Upper lobe of left lung (tissue), 6 donors: Measurements from ENCODE around the gene CRLF3. TPM values are rescaled to one million over a fixed set of nuclear protein-coding genes. Genes with fewer than 3 reads are reported as not detected.

Experiments used
- ATAC-seq, 2 donors: fragments of 200-7000 bp; cut with Tn5 transposase; one replicate each; pipeline ENCODE4 v1.9.1; 2022; ENCODE audit warnings: mild to moderate bottlenecking in 2 of 2, moderate library complexity in 2 of 2; ENCODE audit not compliant: low FRiP score in 2 of 2
- DNase-seq, 2 donors: peaks; one replicate each; pipeline ENCODE4 v3.0.0-alpha.2; 2019 to 2020
- H3K27ac ChIP-seq, 4 donors: fragments of 200-600 bp; sonication (generic); one replicate each; pipeline ENCODE4 v1.5.1; 2016 to 2019
- H3K27me3 ChIP-seq, 4 donors: fragments of 200-600 bp; sonication (generic); one replicate each; pipeline ENCODE4 v1.5.1; 2017 to 2019
- H3K36me3 ChIP-seq, 4 donors: fragments of 200-600 bp; sonication (generic); one replicate each; pipeline ENCODE4 v1.5.1; 2016 to 2019
- H3K4me1 ChIP-seq, 4 donors: fragments of 200-600 bp; sonication (generic); one replicate each; pipeline ENCODE4 v1.5.1; 2018 to 2019
- H3K4me3 ChIP-seq, 4 donors: fragments of 200-600 bp; sonication (generic); one replicate each; pipeline ENCODE4 v1.5.1; 2017 to 2019; ENCODE audit warnings: mild to moderate bottlenecking in 2 of 4, moderate library complexity in 1 of 4
- H3K9me3 ChIP-seq, 4 donors: fragments of 200-600 bp; sonication (generic); one replicate each; pipeline ENCODE4 v1.5.1; 2018 to 2019
- CTCF ChIP-seq, 6 experiments: fragments of 450-650 bp in 4 of 6; fragments of 200-600 bp in 2 of 6; sonication (generic) in 2 of 6; IDR thresholded peaks; one replicate each; pipeline ENCODE4 v1.5.1; 2016 to 2019; ENCODE audit warnings: antibody characterized with exemption in 6 of 6
- EP300 ChIP-seq, 4 donors: sonication (generic); formaldehyde crosslinking; IDR thresholded peaks; one replicate each; pipeline ENCODE4 v1.5.1; 2017; ENCODE audit warnings: antibody characterized with exemption in 4 of 4, control low read depth in 2 of 4
- POLR2A ChIP-seq, 4 donors: fragments of 450-650 bp; IDR thresholded peaks; one replicate each; pipeline ENCODE4 v1.5.1; 2016 to 2017; ENCODE audit warnings: antibody characterized with exemption in 4 of 4, mild to moderate bottlenecking in 2 of 4
- POLR2AphosphoS5 ChIP-seq, 2 donors: sonication (generic); formaldehyde crosslinking; IDR thresholded peaks; one replicate each; pipeline ENCODE4 v1.5.1; 2017; ENCODE audit warnings: antibody characterized with exemption in 2 of 2
- WGBS, 2 donors: methylation state at CpG; one replicate each; pipeline ENCODE4 v1.1.5; 2017 to 2018; 5-methylcytosine and 5-hydroxymethylcytosine counted together
- total RNA-seq, 6 donors: library from RNA; depleted of rRNA in 4 of 6; stranded (reverse); fragments of >200 nt in 4 of 6; gene quantifications; one replicate each; pipeline versions ENCODE4 v1.1.0 to v1.2.1, GENCODE V29; 2016 to 2021
- donor health status: DM: no; HTN: no; CAD: no; lungs with moderate emphysema.
- donor health status: DM: no; HTN: yes; CAD: no; lungs with severe emphysema.

The CRLF3 gene
- total RNA-seq, 6 donors from 2014 or later = 8.1 to 26.4 (median 17.8) TPM

GRCh38 chr17:30809867-30810266 is 14.6 kb downstream of the CRLF3 start:
- 91 to 92% methylated on average over 6 of the region's 6 CpGs for WGBS, 2 donors

GRCh38 chr17:30808785-30809286 is 15.7 kb downstream of the CRLF3 start:
- Histone ChIP-seq H3K9me3 (no peaks in the 10 kb centered on the region), H3K4me3 (peak overlapping the region in 1 of 4 donors; percentile 15), H3K36me3 (peaks cover 0 to 8% (median under 1%) of the 10 kb centered on the region in 4 donors), H3K27ac (peak overlapping the region; percentile 61 to 82 (median 76)), H3K4me1 (peaks cover 16 to 41% (median 22%) of the 10 kb centered on the region in 4 donors), H3K27me3 (no peaks in the 10 kb centered on the region)
- peak in 1 of 2 donors; percentile 20 for TF ChIP-seq POLR2AphosphoS5 (IDR thresholded peaks at IDR 0.05)
- no peak for TF ChIP-seq EP300 (IDR thresholded peaks at IDR 0.05)
- no peak for DNase-seq
- 53 to 58% methylated on average over 9 of the region's 9 CpGs for WGBS, 2 donors
- peak; percentile 72 to 78 for ATAC-seq

More at GRCh38 chr17:30809867-30810266, 14.6 kb downstream of the CRLF3 start:
- Histone ChIP-seq H3K27ac (peak overlapping the region; percentile 61 to 82 (median 76)), H3K4me1 (peaks cover 16 to 50% (median 29%) of the 10 kb centered on the region in 4 donors), H3K4me3 (no peak overlapping the region), H3K27me3 (no peaks in the 10 kb centered on the region), H3K36me3 (no peaks in the 10 kb centered on the region), H3K9me3 (no peaks in the 10 kb centered on the region)
- DNase-seq (no peak), ATAC-seq (no peak)
- TF ChIP-seq POLR2AphosphoS5 (IDR thresholded peaks at IDR 0.05) = no peak
- TF ChIP-seq EP300 (IDR thresholded peaks at IDR 0.05) = no peak
- no peak for TF ChIP-seq POLR2A (IDR thresholded peaks at IDR 0.05)
- TF ChIP-seq CTCF (IDR thresholded peaks at IDR 0.05) = no peak

- Histone ChIP-seq H3K9me3 (no peaks in the 10 kb centered on the region), H3K36me3 (peaks cover 0 to 17% (median 10%) of the 10 kb centered on the region in 4 donors), H3K4me1 (peaks cover 16 to 32% (median 20%) of the 10 kb centered on the region in 4 donors), H3K4me3 (no peak overlapping the region), H3K27me3 (no peaks in the 10 kb centered on the region), H3K27ac (peak overlapping the region in 1 of 4 donors; percentile 82)
- DNase-seq (no peak), ATAC-seq (no peak)
- no peak for TF ChIP-seq POLR2A (IDR thresholded peaks at IDR 0.05)
- no peak for TF ChIP-seq POLR2AphosphoS5 (IDR thresholded peaks at IDR 0.05)
- no peak for TF ChIP-seq CTCF (IDR thresholded peaks at IDR 0.05)
- TF ChIP-seq EP300 (IDR thresholded peaks at IDR 0.05) = no peak
- 85 to 88% methylated on average over 1 of the region's 1 CpG for WGBS, 2 donors
These were observed 16.6 kb downstream of the CRLF3 start for GRCh38 chr17:30807896-30808295.

- WGBS, 2 donors = 73 to 75% methylated on average over 2 of the region's 2 CpGs
- Histone ChIP-seq H3K36me3 (peaks cover 3 to 36% (median 22%) of the 10 kb centered on the region in 4 donors), H3K4me1 (peaks cover 12 to 21% (median 18%) of the 10 kb centered on the region in 4 donors), H3K27me3 (no peaks in the 10 kb centered on the region), H3K4me3 (no peak overlapping the region), H3K9me3 (no peaks in the 10 kb centered on the region), H3K27ac (no peak overlapping the region)
- DNase-seq = no peak
- TF ChIP-seq EP300 (IDR thresholded peaks at IDR 0.05) (no peak), CTCF (IDR thresholded peaks at IDR 0.05) (peak in 1 of 6 experiments; percentile 17)
- ATAC-seq = no peak
These were observed 18.5 kb downstream of the CRLF3 start for GRCh38 chr17:30805944-30806456.

- DNase-seq (no peak), ATAC-seq (no peak)
- Histone ChIP-seq H3K27me3 (no peaks in the 10 kb centered on the region), H3K4me1 (no peaks in the 10 kb centered on the region), H3K4me3 (no peak overlapping the region), H3K9me3 (no peaks in the 10 kb centered on the region), H3K36me3 (peaks cover 6 to 71% (median 46%) of the 10 kb centered on the region in 4 donors), H3K27ac (no peak overlapping the region)
- 93% methylated on average over 1 of the region's 1 CpG for WGBS, 2 donors
- TF ChIP-seq POLR2AphosphoS5 (IDR thresholded peaks at IDR 0.05) (no peak), POLR2A (IDR thresholded peaks at IDR 0.05) (no peak), CTCF (IDR thresholded peaks at IDR 0.05) (no peak), EP300 (IDR thresholded peaks at IDR 0.05) (no peak)
These were observed 22.8 kb downstream of the CRLF3 start for GRCh38 chr17:30801671-30802070.
